Caco-2 (cell line): ENCODE results near the gene CACNA1C. TPM values are rescaled to one million over a fixed set of nuclear protein-coding genes. Genes with fewer than 3 reads are reported as not detected.

Experiments
- BruUV-seq: library from RNA; stranded (reverse); fragments of 400-500 nt; replicated peaks from 2 replicates; lab custom pipeline; 2021; lab: Mats Ljungman, UMichigan
- CTCF ChIA-PET: fragments of 300-600 bp; sonication (Branson Sonifier 250); formaldehyde crosslinking; loops from one replicate; lab custom pipeline; 2022; ENCODE audit warnings: antibody characterized with exemption; lab: Charles Lee
- POLR2A ChIA-PET: fragments of 300-600 bp; sonication (Branson Sonifier 250); formaldehyde crosslinking; loops from one replicate; lab custom pipeline; 2022; ENCODE audit warnings: antibody characterized with exemption; lab: Charles Lee
- DNase-seq, 2 experiments: peaks; one replicate each; pipeline versions ENCODE4 v3.0.0 to v3.0.0-alpha.2; 2020 to 2022
- H3K27me3 ChIP-seq: replicated peaks from 2 replicates; pipeline ENCODE4 v1.6.0; 2011; ENCODE audit warnings: low read length; ENCODE audit not compliant: control insufficient read depth, insufficient read depth
- H3K36me3 ChIP-seq: 2 replicates; pipeline ENCODE4 v1.5.1; 2011; ENCODE audit warnings: low read length; ENCODE audit not compliant: control insufficient read depth, insufficient read depth
- H3K4me1 ChIP-seq: fragments of 250-450 bp; sonication (Bioruptor Pico); 2 replicates; pipeline ENCODE4 v1.5.1; 2020; ENCODE audit warnings: mild to moderate bottlenecking
- H3K4me3 ChIP-seq: 2 replicates; pipeline ENCODE4 v1.5.1; 2011; ENCODE audit warnings: low read depth, mild to moderate bottlenecking, control low read depth, low read length
- H3K9me3 ChIP-seq: fragments of 250-450 bp; sonication (Bioruptor Pico); 2 replicates; pipeline ENCODE4 v1.5.1; 2020; ENCODE audit warnings: mild to moderate bottlenecking, moderate library complexity
- H3K27ac Mint-ChIP-seq: one replicate; pipeline ENCODE4 v1.8.0; 2022; ENCODE audit warnings: mixed read lengths; ENCODE audit not compliant: unreplicated experiment
- H3K27me3 Mint-ChIP-seq: one replicate; pipeline ENCODE4 v1.8.0; 2022; ENCODE audit warnings: mixed read lengths; ENCODE audit not compliant: insufficient read depth, unreplicated experiment
- H3K36me3 Mint-ChIP-seq: one replicate; pipeline ENCODE4 v1.8.0; 2022; ENCODE audit warnings: mild to moderate bottlenecking, mixed read lengths; ENCODE audit not compliant: insufficient read depth, unreplicated experiment
- H3K4me1 Mint-ChIP-seq: one replicate; pipeline ENCODE4 v1.8.0; 2022; ENCODE audit warnings: low read depth, mixed read lengths; ENCODE audit not compliant: unreplicated experiment
- H3K4me3 Mint-ChIP-seq: one replicate; pipeline ENCODE4 v1.8.0; 2022; ENCODE audit warnings: mild to moderate bottlenecking, moderate library complexity, mixed read lengths; ENCODE audit not compliant: unreplicated experiment
- H3K9me3 Mint-ChIP-seq: one replicate; pipeline ENCODE4 v1.8.0; 2022; ENCODE audit warnings: mixed read lengths; ENCODE audit not compliant: unreplicated experiment
- intact Hi-C: fragments of 100-400 bp; cut with micrococcal nuclease; formaldehyde crosslinking; loops from one replicate; pipeline ENCODE4 v1.10.0; 2022; ENCODE audit not compliant: unreplicated experiment
- total RNA-seq: library from RNA; stranded (reverse); gene quantifications from 2 replicates; pipeline ENCODE4 v1.2.3, GENCODE V29; 2022
- TF ChIP-seq, protein P1 (sequence below), 2 experiments: fragments of 200-600 bp in 1 of 2; IDR thresholded peaks; 1 replicate in 1 of 2; 2 replicates in 1 of 2; pipeline versions ENCODE4 v1.5.1 to v1.8.0; 2011 to 2022; ENCODE audit warnings: antibody characterized with exemption in 1 of 2, control low read depth in 1 of 2, inconsistent platforms in 1 of 2, low read depth in 1 of 2, low read length in 1 of 2, mild to moderate bottlenecking in 1 of 2, moderate library complexity in 1 of 2; ENCODE audit not compliant: insufficient read depth in 1 of 2, severe bottlenecking in 1 of 2, unreplicated experiment in 1 of 2

Gene CACNA1C
- total RNA-seq, 1 experiment from 2014 or later = not detected

- Mint-ChIP-seq H3K27me3 (peaks cover 46% of the 10 kb centered on the region), H3K36me3 (no peaks in the 10 kb centered on the region), H3K4me3 (no peak overlapping the region), H3K27ac (no peak overlapping the region), H3K4me1 (peaks cover 7% of the 10 kb centered on the region), H3K9me3 (no peaks in the 10 kb centered on the region)
- CTCF ChIA-PET = no interaction called here
- TF ChIP-seq, protein P1, sequence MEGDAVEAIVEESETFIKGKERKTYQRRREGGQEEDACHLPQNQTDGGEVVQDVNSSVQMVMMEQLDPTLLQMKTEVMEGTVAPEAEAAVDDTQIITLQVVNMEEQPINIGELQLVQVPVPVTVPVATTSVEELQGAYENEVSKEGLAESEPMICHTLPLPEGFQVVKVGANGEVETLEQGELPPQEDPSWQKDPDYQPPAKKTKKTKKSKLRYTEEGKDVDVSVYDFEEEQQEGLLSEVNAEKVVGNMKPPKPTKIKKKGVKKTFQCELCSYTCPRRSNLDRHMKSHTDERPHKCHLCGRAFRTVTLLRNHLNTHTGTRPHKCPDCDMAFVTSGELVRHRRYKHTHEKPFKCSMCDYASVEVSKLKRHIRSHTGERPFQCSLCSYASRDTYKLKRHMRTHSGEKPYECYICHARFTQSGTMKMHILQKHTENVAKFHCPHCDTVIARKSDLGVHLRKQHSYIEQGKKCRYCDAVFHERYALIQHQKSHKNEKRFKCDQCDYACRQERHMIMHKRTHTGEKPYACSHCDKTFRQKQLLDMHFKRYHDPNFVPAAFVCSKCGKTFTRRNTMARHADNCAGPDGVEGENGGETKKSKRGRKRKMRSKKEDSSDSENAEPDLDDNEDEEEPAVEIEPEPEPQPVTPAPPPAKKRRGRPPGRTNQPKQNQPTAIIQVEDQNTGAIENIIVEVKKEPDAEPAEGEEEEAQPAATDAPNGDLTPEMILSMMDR (IDR thresholded peaks at IDR 0.05; ENCODE audit: insufficient read depth in 1 of 2, low read depth in 1 of 2, low read length in 1 of 2, severe bottlenecking in 1 of 2, unreplicated experiment in 1 of 2) = no peak
- no TSS peak for BruUV-seq
- no peaks in the 10 kb centered on the region for H3K36me3 ChIP-seq
- no peaks in the 10 kb centered on the region for H3K4me1 ChIP-seq
- no peak for DNase-seq
- no peaks in the 10 kb centered on the region for H3K9me3 ChIP-seq
- H3K4me3 ChIP-seq = no peak overlapping the region
- POLR2A ChIA-PET = no interaction called here
- peaks cover 1% of the 10 kb centered on the region; the same call in 1 of the 2 replicates for H3K27me3 ChIP-seq
- intact Hi-C loops = no loop called here
Observed at GRCh38 chr12:2629051-2629450, 576.3 kb downstream of the CACNA1C start.

GRCh38 chr12:2631653-2632350 lies 579.0 kb downstream of the CACNA1C start:
- CTCF ChIA-PET = no interaction called here
- H3K27me3 ChIP-seq = peaks cover 3% of the 10 kb centered on the region
- POLR2A ChIA-PET = no interaction called here

GRCh38 chr12:2633176-2633824 lies 580.5 kb downstream of the CACNA1C start:
- Mint-ChIP-seq H3K4me1 (peaks cover 10% of the 10 kb centered on the region), H3K36me3 (no peaks in the 10 kb centered on the region), H3K4me3 (no peak overlapping the region), H3K27me3 (peaks cover 52% of the 10 kb centered on the region), H3K9me3 (no peaks in the 10 kb centered on the region), H3K27ac (no peak overlapping the region)
- no peaks in the 10 kb centered on the region for H3K36me3 ChIP-seq
- POLR2A ChIA-PET = no interaction called here
- H3K9me3 ChIP-seq = no peaks in the 10 kb centered on the region
- intact Hi-C loops = no loop called here
- no peak for DNase-seq
- TF ChIP-seq, protein P1 (IDR thresholded peaks at IDR 0.05; ENCODE audit: insufficient read depth in 1 of 2, low read depth in 1 of 2, low read length in 1 of 2, severe bottlenecking in 1 of 2, unreplicated experiment in 1 of 2) = no peak
- CTCF ChIA-PET = interaction anchor here (0.6 kb wide), 1 partner anchor 673 kb away, joined by 3 read pairs; no protein-coding TSS in a partner anchor
- H3K4me1 ChIP-seq = no peaks in the 10 kb centered on the region
- BruUV-seq = no TSS peak
- peaks cover 3% of the 10 kb centered on the region for H3K27me3 ChIP-seq
- H3K4me3 ChIP-seq = no peak overlapping the region

More at GRCh38 chr12:2631653-2632350, 579.0 kb downstream of the CACNA1C start:
- Mint-ChIP-seq H3K27ac (no peak overlapping the region), H3K4me3 (no peak overlapping the region), H3K9me3 (no peaks in the 10 kb centered on the region), H3K4me1 (peaks cover 10% of the 10 kb centered on the region), H3K27me3 (peaks cover 54% of the 10 kb centered on the region), H3K36me3 (no peaks in the 10 kb centered on the region)
- BruUV-seq = no TSS peak
- no peak overlapping the region for H3K4me3 ChIP-seq
- intact Hi-C loops = no loop called here
- H3K4me1 ChIP-seq = no peaks in the 10 kb centered on the region
- H3K36me3 ChIP-seq = no peaks in the 10 kb centered on the region
- no peak for DNase-seq
- TF ChIP-seq, protein P1 (IDR thresholded peaks at IDR 0.05; ENCODE audit: insufficient read depth in 1 of 2, low read depth in 1 of 2, low read length in 1 of 2, severe bottlenecking in 1 of 2, unreplicated experiment in 1 of 2) = no peak
- H3K9me3 ChIP-seq = no peaks in the 10 kb centered on the region
